PC-9 (cell line): ENCODE measurements around the gene PLEKHM2. TPM values are rescaled to one million over a fixed set of nuclear protein-coding genes. Genes with fewer than 3 reads are reported as not detected.
A peak's percentile ranks its signal among the peaks of the same experiment; 100 is the strongest.

Source experiments
- BruUV-seq: library from RNA; stranded (reverse); fragments of 400-500 nt; replicated peaks from 2 replicates; lab custom pipeline; 2021; lab: Mats Ljungman, UMichigan
- CTCF ChIA-PET: fragments of 300-600 bp; sonication (Branson Sonifier 250); formaldehyde crosslinking; loops from one replicate; lab custom pipeline; 2022; ENCODE audit warnings: antibody characterized with exemption; lab: Charles Lee
- POLR2A ChIA-PET: fragments of 300-600 bp; sonication (Branson Sonifier 250); formaldehyde crosslinking; loops from one replicate; lab custom pipeline; 2022; ENCODE audit warnings: antibody characterized with exemption; ENCODE audit not compliant: unreplicated experiment; lab: Charles Lee
- DNase-seq, 2 experiments: peaks; one replicate each; pipeline versions ENCODE4 v3.0.0 to v3.0.0-alpha.2; 2015 to 2022; ENCODE audit warnings: mixed read lengths in 1 of 2
- H2AFZ ChIP-seq: fragments of 200-600 bp; sonication (generic); 2 replicates; pipeline ENCODE4 v1.8.1; 2017; ENCODE audit warnings: antibody characterized with exemption
- H3F3A ChIP-seq: fragments of 200-600 bp; sonication (generic); 2 replicates; pipeline ENCODE4 v1.8.1; 2017; ENCODE audit warnings: antibody characterized with exemption, mild to moderate bottlenecking, low read depth; ENCODE audit not compliant: insufficient read depth
- H3K27ac ChIP-seq: fragments of 200-600 bp; sonication (generic); 2 replicates; pipeline ENCODE4 v1.6.1; 2016; ENCODE audit warnings: mixed run types
- H3K27me3 ChIP-seq: fragments of 200-600 bp; sonication (generic); 2 replicates; pipeline ENCODE4 v1.6.1; 2016; ENCODE audit warnings: low read depth, mixed run types; ENCODE audit not compliant: insufficient read depth
- H3K36me3 ChIP-seq: fragments of 200-600 bp; sonication (generic); 2 replicates; pipeline ENCODE4 v1.6.1; 2016; ENCODE audit warnings: low read depth, mixed run types
- H3K4me1 ChIP-seq: fragments of 200-600 bp; sonication (generic); replicated peaks from 2 replicates; pipeline ENCODE4 v1.6.1; 2016; ENCODE audit warnings: mixed run types; ENCODE audit not compliant: insufficient read depth
- H3K4me2 ChIP-seq: fragments of 200-600 bp; sonication (generic); 2 replicates; pipeline ENCODE4 v1.6.1; 2017; ENCODE audit warnings: mixed run types
- H3K4me3 ChIP-seq: fragments of 200-600 bp; sonication (generic); 2 replicates; pipeline ENCODE4 v1.6.1; 2016; ENCODE audit warnings: mixed run types
- H3K79me2 ChIP-seq: fragments of 200-600 bp; sonication (generic); 2 replicates; pipeline ENCODE4 v1.6.1; 2017; ENCODE audit warnings: low read depth, mixed run types
- H3K9me2 ChIP-seq: fragments of 200-600 bp; sonication (generic); 2 replicates; pipeline ENCODE4 v1.8.1; 2017; ENCODE audit warnings: mild to moderate bottlenecking; ENCODE audit not compliant: insufficient read depth
- H3K9me3 ChIP-seq: fragments of 200-600 bp; sonication (generic); 2 replicates; pipeline ENCODE4 v1.8.1; 2016; ENCODE audit warnings: low read depth; ENCODE audit not compliant: insufficient read depth
- H4K20me1 ChIP-seq: fragments of 200-600 bp; sonication (generic); 2 replicates; pipeline ENCODE4 v1.8.1; 2017; ENCODE audit not compliant: insufficient read depth
- EZH2 ChIP-seq: fragments of 200-600 bp; sonication (generic); IDR thresholded peaks from 2 replicates; pipeline ENCODE4 v1.8.0; 2017; ENCODE audit warnings: antibody characterized with exemption, low read depth
- intact Hi-C: fragments of 100-400 bp; cut with micrococcal nuclease; formaldehyde crosslinking; loops from one replicate; pipeline ENCODE4 v1.10.0; 2022; ENCODE audit not compliant: unreplicated experiment
- total RNA-seq: library from RNA; stranded (reverse); gene quantifications from 2 replicates; pipeline ENCODE4 v1.2.3, GENCODE V29; 2021
- TF ChIP-seq, protein P1 (sequence below): fragments of 200-600 bp; sonication (generic); conservative IDR thresholded peaks from 2 replicates; pipeline ENCODE4 v1.6.1; 2017; ENCODE audit warnings: mixed run types, antibody characterized with exemption, mild to moderate bottlenecking, moderate library complexity

Gene PLEKHM2
- total RNA-seq, 1 experiment from 2014 or later = 45.9 TPM

DNA sequence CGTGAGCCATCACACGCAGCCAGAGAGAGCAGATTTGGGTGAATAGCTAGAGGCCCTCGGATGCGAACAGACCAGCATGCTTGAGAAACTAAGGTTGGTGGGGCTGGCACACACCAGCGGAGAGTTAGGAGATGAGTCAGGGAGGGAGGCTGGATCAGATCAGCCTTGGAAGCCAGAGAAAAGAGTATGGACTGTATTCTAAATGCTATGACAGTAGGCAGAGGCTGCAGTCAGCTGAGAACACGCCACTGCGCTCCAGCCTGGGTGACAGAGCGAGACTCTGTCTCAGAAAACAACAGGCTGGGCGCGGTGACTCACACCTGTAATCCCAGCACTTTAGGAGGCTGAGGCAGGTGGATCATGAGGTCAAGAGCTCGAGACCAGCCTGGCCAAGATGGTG lies 4.0 kb upstream of the PLEKHM2 start:
- Histone ChIP-seq H3K27ac (peak overlapping the region; percentile 98), H3K79me2 (peaks cover 7% of the 10 kb centered on the region), H3F3A (peaks cover 42% of the 10 kb centered on the region), H2AFZ (no peak overlapping the region), H3K4me1 (peaks cover 52% of the 10 kb centered on the region), H4K20me1 (no peaks in the 10 kb centered on the region), H3K4me3 (no peak overlapping the region), H3K9me2 (no peaks in the 10 kb centered on the region), H3K4me2 (peak overlapping the region; percentile 84), H3K27me3 (no peaks in the 10 kb centered on the region), H3K36me3 (no peaks in the 10 kb centered on the region), H3K9me3 (no peaks in the 10 kb centered on the region)
- peak; percentile 46 to 59 for DNase-seq
- ChIA-PET POLR2A (interaction anchor here (0.5 to 0.7 kb wide), 3 partner anchors 12 to 509 kb away, joined by 5 to 7 read pairs (median 6); no protein-coding TSS in a partner anchor), CTCF (no interaction called here)
- TF ChIP-seq, protein P1, sequence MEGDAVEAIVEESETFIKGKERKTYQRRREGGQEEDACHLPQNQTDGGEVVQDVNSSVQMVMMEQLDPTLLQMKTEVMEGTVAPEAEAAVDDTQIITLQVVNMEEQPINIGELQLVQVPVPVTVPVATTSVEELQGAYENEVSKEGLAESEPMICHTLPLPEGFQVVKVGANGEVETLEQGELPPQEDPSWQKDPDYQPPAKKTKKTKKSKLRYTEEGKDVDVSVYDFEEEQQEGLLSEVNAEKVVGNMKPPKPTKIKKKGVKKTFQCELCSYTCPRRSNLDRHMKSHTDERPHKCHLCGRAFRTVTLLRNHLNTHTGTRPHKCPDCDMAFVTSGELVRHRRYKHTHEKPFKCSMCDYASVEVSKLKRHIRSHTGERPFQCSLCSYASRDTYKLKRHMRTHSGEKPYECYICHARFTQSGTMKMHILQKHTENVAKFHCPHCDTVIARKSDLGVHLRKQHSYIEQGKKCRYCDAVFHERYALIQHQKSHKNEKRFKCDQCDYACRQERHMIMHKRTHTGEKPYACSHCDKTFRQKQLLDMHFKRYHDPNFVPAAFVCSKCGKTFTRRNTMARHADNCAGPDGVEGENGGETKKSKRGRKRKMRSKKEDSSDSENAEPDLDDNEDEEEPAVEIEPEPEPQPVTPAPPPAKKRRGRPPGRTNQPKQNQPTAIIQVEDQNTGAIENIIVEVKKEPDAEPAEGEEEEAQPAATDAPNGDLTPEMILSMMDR = no peak
- TF ChIP-seq EZH2 = no peak
- no TSS peak for BruUV-seq
- intact Hi-C loops = loop anchor here (2.0 to 5.0 kb wide), 4 partner anchors 59 to 467 kb away; partner anchors contain the start of gene DNAJC16

DNA sequence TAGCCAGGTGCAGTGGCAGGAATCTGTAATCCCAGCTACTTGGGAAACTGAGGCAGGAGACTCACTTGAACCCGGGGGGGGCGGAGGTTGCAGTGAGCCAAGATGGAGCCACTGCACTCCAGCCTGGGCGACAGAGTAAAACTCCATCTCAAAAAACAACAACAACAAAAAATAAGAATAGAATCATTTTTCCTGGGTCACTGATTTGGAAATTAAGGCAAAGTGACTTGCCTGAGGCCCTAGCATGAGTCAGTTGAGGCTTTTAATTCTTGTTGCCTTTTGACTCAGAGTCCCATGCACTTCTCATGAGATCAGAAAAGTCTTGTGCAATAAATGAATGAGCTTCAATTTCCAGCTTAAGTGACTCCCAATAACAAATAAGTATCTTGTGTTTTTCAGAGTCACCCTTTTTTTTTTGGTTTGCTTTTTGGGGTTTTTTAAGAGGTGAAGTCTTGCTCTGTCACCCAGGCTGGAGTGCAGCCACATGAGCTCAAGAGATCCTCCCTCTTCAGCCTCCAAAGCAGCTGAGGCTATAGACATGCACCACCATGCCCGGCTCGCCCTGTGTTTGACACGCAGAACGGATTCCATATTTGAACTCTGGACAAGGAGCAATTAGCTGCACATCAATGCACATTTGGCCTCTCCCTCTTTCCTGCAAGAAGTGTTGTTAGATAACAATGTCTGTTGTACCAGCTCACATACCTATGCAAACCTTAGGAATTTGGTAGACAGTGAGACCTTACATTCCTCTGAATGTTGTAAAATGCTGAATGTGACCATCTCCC lies 3.4 kb upstream of the PLEKHM2 start:
- intact Hi-C loops = loop anchor here (1.0 to 5.0 kb wide), 5 partner anchors 60 to 467 kb away; partner anchors contain the start of gene DNAJC16
- peak; percentile 72 to 95 for DNase-seq
- Histone ChIP-seq H3K27me3 (no peaks in the 10 kb centered on the region), H3K4me1 (peaks cover 57% of the 10 kb centered on the region), H3K27ac (peak overlapping the region; percentile 98), H3K36me3 (no peaks in the 10 kb centered on the region), H3F3A (peaks cover 44% of the 10 kb centered on the region), H3K79me2 (peaks cover 12% of the 10 kb centered on the region), H4K20me1 (no peaks in the 10 kb centered on the region), H3K9me2 (no peaks in the 10 kb centered on the region), H3K4me3 (peak overlapping the region; percentile 40; the same call in 1 of the 2 replicates), H2AFZ (no peak overlapping the region), H3K4me2 (peak overlapping the region; percentile 84), H3K9me3 (no peaks in the 10 kb centered on the region)
- no peak for TF ChIP-seq EZH2
- TF ChIP-seq, protein P1 = no peak
- POLR2A ChIA-PET = interaction anchor here (0.5 to 1.4 kb wide), 8 partner anchors 12 to 1559 kb away, joined by 3 to 7 read pairs (median 4); partner anchors contain the start of gene DNAJC16
- CTCF ChIA-PET = no interaction called here
- BruUV-seq = TSS peak; percentile 22

DNA sequence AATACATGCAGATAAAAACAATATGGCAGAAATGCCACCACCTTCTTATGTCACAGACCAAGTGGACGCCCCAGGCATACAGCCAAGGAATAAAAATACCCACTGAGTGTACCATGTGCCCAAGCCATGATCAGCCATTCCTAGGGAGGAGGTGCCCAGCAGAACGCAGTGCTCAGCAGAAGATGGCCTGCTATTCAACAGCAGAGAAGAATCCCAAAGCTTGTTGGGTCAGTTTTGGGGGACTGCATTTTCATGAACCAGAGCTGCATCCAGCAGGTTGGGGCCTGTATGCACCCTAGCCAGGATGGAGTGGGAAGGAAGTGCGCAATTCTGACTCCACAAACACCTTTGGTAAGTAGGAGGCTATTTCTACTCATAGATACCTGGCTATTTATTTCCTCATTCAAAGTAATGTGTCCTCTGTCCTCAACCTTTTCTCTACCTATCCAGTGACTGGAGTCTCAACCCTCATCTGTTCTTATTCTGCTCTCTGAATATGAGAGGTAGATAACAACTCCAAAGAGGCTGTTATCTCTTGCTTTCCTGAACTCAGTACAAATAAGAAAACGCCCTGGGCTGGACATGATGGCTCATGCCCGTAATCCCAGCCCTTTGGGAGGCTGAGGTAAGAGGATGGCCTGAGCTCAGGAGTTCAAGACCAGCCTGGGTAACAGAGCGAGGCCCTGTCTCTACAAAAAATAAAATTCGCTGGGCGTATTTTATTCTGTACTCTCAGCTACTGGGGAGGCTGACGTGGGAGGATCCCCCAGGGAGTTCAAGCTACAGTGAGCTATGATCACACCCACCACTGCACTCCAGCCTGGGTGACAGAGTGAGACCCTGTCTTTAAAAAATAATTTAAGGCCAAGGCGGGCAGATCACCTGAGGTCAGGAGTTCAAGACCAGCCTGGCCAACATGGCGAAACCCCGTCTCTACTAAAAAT lies 2.5 kb upstream of the PLEKHM2 start:
- H3K4me1 ChIP-seq = peaks cover 62% of the 10 kb centered on the region
- CTCF ChIA-PET = no interaction called here
- POLR2A ChIA-PET = interaction anchor here (0.5 to 1.4 kb wide), 4 partner anchors 78 to 479 kb away, joined by 3 to 7 read pairs (median 4); partner anchors contain the start of gene DNAJC16

More for the DNA sequence above, 2.5 kb upstream of the PLEKHM2 start:
- no TSS peak for BruUV-seq
- peaks cover 46% of the 10 kb centered on the region for H3F3A ChIP-seq
- H3K36me3 ChIP-seq = no peaks in the 10 kb centered on the region
- peak in 1 of 2 experiments; percentile 65 for DNase-seq
- intact Hi-C loops = loop anchor here (1.0 to 5.0 kb wide), 5 partner anchors 61 to 466 kb away; partner anchors contain the start of gene DNAJC16
- H3K27me3 ChIP-seq = no peaks in the 10 kb centered on the region
- peaks cover 21% of the 10 kb centered on the region for H3K79me2 ChIP-seq
- peak overlapping the region; percentile 98 for H3K27ac ChIP-seq
- H4K20me1 ChIP-seq = no peaks in the 10 kb centered on the region
- H3K9me2 ChIP-seq = no peaks in the 10 kb centered on the region
- H3K4me2 ChIP-seq = peak overlapping the region; percentile 84
- no peak for TF ChIP-seq EZH2
- TF ChIP-seq, protein P1 = no peak
- no peaks in the 10 kb centered on the region for H3K9me3 ChIP-seq
- H2AFZ ChIP-seq = no peak overlapping the region
- peak overlapping the region; percentile 40; the same call in 1 of the 2 replicates for H3K4me3 ChIP-seq
